ENCODE data around the gene CACNA1B.

Gene CACNA1B

DNA sequence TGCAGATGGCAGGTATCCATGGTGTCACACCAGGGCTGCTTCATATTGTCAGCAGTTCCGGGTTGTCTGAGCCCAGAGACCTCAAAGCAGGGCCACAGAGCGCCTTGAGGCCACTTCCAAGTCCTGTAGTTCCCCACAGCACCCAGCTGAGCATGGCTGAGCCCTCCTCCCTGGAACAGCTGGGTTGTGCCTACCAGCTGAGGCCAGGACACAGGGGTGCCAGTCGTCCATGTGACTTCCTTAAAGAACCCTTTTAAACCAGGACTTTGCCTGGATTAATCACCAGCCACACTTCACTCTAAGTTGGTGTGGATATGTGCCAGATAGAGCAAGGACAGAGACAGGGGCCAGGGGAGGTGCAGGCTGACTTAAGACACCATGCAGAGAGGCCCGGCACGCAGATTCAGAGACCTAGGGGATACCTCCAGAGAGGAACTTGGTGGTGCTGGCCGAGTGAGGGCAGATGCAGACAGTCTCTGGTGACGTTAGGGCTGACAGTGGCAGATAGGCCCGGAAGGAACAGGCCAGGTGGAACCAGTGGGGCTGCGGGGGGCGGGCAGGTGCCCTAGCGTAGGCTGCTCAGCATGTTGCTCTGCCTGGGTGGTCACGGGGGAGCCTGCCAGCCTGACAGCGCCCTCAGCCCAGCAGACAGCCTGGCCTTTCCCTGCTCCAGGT lies 142.7 kb downstream of the CACNA1B start:
- no peak for DNase-seq

DNA sequence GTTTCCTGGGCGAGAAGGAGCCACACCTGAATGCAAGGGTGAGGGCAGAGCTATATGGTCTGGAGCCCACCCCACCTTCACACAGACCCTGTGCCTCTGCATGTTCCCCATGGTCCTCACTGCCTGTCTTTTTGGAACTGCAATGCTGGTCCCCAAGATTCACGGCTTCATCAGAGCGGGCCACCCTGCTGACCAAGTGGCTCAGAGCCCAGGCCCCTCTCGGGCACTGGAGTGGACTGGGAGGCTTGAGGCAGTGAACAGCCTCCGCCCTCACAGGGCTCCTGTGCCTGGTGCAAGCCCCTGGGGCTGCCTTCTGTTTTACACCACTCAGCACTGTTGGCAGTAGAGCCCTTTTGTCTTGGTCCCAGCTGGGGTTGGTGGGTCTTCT lies 143.2 kb downstream of the CACNA1B start:
- no peak for DNase-seq

DNA sequence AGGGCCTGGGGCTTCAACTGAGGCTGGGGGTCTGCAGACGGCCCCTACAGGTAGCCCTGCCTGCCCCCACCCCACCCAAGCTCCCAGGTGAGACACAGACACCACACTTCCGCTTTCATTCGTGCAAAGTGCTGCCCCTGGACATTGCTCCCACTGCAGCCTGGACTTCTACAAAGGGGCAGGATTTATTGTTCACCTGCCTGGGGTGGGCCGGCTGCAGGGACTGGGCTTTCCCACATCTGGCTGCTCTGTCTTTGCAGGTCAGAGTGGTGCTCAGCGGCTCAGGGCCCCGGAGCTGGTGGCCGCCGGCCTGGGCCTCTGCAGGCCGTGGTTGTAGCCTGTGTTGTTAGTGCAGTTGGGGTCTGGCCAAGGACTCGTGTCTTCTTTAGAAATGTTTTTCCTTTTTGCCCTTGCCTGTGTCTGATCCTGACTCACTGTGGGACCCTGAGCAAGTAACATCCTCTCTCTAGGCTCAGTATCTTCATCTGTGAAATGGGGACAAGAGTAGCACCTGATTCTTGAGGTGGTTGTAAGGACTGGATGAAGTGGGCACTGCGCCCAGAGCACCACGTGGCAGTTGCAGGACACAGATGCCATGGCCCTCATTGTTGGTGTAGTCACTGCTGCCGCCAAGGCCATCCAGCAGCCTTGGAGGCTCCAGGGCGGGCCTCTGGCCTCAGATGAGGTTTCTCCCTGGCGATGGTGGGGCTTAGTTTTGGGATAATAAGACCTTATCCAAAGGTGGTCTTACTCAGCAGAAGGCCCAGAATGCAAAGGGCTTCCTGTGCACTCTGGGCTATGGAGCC lies 143.9 kb downstream of the CACNA1B start:
- DNase-seq = no peak

DNA sequence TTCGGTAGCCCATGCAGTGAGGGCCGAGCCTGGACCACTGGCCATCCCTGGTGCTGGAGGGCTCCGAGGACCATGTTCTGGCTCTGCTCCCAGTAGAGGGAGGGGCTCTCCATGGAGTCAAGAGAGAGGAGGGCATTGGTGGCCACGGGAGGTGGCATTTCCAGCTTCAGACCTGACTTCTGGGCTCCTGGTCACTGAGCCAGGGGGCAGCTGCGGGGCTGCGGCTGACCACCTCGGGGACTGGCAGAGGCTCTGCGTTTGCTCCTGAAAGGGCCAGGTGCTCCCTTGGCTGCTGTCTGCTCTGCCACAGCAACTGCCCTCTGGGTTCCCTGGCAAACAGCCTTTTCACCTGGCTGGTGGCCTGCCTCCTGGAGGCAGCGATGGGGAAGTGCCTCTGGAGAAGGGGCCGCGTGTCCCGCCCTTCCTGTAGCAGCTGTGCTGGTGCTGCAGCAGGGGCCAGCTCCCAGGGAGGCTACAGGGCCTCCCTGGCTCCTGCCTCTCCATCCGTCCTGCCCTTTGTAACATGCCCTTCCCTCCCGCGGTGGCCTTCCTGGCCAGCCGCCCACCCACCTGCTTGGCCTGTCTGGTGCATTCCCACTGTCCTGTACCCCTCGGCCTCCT lies 144.6 kb downstream of the CACNA1B start:
- peak; percentile 16 for DNase-seq

DNA sequence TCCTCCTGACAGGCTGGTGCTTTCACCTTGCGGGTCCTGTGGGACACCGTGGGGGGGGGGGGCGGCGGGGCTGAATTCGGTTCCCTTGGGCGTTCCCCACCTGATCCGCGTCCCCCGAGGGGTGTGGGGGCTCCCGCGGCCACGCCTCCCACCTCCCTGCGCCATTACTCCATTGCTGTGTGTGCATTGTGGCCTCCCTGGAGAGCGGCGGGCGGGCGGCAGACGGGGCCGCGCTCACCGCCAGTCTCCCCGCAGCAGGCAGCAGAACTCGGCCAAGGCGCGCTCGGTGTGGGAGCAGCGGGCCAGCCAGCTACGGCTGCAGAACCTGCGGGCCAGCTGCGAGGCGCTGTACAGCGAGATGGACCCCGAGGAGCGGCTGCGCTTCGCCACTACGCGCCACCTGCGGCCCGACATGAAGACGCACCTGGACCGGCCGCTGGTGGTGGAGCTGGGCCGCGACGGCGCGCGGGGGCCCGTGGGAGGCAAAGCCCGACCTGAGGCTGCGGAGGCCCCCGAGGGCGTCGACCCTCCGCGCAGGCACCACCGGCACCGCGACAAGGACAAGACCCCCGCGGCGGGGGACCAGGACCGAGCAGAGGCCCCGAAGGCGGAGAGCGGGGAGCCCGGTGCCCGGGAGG lies 145.3 kb downstream of the CACNA1B start:
- DNase-seq = no peak

DNA sequence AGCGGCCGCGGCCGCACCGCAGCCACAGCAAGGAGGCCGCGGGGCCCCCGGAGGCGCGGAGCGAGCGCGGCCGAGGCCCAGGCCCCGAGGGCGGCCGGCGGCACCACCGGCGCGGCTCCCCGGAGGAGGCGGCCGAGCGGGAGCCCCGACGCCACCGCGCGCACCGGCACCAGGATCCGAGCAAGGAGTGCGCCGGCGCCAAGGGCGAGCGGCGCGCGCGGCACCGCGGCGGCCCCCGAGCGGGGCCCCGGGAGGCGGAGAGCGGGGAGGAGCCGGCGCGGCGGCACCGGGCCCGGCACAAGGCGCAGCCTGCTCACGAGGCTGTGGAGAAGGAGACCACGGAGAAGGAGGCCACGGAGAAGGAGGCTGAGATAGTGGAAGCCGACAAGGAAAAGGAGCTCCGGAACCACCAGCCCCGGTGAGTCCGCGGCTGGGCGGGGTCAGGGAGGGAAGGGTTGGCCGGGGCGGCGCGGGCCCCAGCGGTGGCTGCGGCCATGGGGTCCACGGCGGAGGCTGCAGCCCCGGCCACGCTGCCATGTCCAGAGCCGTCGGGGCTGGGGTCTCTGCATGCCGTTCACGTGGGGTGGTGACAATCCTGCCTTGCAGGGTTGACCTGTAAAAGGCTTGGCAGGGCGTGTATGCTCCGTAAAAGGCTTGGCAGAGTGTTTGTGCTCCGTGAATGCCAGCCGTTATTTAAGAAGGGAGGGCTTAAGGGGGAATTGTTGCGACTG lies 146.0 kb downstream of the CACNA1B start:
- no peak for DNase-seq

DNA sequence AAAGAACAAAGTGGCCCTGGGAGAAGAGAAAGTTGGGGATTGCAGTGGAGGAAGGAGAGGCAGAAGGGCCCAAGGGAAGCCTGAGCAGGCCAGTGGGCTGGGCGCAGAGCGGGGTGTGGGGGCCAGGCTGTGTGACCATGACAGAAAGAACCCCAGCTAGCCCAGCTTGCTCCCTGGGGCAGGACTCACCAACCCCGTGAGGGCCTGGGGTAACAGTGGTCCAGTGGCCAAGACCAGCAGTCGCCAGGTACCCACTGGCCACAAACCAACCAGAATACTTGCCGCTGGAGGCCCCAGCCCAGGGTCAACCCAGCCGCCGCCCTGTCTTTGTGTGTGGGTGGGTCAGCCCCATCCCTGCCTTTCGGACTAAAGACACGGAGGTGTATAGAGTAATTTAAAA lies 146.5 kb downstream of the CACNA1B start:
- no peak for DNase-seq

DNA sequence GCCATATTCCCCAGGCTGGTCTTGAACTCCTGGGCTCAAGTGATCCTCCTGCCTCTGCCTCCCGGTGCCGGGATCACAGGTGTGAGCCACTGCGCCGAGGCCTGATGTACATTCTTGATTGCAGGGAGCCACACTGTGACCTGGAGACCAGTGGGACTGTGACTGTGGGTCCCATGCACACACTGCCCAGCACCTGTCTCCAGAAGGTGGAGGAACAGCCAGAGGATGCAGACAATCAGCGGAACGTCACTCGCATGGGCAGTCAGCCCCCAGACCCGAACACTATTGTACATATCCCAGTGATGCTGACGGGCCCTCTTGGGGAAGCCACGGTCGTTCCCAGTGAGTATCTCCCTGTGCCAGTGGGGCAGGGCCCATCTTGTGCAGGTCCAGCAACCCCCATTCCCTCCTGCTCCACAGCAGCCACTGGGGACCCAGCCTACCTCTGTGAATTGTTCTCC lies 147.3 kb downstream of the CACNA1B start:
- no peak for DNase-seq

DNA sequence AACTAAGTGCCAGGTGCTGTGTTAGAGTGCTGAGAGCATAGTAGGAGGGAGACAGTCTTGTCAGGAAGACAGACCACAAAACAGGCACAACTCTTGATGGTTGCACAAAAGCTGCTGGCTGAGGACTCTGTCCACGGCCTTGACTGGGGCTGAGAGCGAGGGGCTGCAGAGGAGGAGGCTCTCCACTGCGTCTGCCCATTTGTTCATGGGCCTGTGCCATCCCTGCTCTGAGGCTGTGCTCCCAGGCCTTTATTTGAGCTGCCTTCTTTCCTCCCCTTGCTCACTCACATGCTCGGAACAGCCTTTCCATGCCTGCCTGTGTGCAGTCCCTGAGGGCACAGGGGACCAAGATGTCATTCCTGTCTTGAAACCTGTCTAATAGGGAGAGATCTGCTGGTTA lies 147.8 kb downstream of the CACNA1B start:
- DNase-seq = no peak

DNA sequence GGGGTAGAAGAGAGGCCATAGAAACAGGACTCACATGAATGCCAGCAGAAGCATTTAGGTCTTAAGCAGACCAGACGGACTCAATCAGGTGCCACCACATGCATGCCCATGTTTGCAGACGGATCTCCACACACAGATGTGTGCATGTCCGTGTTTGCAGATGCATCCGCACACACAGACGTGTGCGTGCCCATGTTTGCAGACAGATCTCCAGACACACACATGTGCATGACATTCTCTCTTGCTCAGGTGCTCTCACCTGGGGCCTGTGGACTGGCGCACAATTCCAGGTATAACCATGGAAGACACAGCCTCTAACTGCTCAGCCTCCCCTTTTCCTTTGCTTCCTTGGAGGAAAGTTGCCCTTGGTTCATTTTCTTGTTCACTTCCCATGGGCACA lies 148.3 kb downstream of the CACNA1B start:
- no peak for DNase-seq

DNA sequence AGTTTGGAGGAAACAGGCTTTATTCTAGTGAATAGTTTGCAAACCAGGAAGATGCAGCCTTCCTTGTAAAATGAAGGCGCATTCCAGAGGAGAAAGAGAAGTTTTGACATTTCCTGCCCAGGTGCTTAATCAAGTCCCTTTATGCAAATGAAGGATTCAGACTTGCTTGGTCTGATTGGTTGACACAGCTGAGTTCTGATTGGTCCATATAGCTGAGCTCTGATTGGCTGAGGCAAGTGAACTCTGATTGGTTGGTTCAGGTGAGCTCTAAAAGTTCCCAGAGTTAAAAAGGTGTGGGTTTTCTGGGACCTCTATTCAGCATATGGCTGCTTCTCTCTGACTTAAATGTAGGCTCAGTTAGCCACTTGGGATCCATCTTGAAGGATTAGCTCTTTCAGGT lies 151.0 kb downstream of the CACNA1B start:
- no peak for DNase-seq

DNA sequence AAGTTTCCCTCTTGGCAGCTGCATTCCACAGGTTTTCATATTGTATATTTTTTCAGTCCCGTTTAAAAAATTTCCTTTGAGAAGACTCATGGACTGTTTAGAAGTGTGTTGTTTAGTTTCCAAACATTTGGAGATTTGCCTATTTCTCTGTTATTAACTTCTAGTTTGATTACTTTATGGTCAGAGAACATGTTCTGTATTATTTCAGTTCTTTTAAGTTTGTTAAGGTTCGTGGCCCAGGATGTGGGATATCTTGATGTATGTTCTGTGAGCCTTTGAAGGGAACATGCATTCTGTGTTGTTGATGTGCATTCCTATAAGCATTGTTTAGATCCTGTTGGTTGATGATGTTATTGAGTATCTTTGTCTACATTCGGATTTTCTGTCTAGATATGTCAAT lies 153.6 kb downstream of the CACNA1B start:
- no peak for DNase-seq

DNA sequence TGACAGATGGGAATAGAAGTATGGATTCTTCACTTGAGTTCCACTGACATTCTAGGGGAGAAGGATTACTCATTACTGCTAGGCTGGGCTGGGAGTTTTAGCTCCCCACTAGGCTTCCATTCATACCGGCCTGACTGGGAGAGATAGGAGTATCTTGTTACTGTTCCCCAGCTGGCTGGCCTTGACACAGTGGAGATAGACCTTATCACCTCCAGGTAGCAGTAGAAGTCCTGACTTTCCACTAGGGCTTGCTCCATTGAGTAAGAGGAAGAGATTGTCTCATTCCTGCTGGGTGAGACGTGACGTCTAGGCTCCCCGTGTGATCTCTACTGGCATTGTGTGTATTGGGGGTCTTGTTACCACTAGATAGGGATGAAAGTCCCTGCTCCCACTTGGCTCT lies 156.4 kb downstream of the CACNA1B start:
- no peak for DNase-seq

DNA sequence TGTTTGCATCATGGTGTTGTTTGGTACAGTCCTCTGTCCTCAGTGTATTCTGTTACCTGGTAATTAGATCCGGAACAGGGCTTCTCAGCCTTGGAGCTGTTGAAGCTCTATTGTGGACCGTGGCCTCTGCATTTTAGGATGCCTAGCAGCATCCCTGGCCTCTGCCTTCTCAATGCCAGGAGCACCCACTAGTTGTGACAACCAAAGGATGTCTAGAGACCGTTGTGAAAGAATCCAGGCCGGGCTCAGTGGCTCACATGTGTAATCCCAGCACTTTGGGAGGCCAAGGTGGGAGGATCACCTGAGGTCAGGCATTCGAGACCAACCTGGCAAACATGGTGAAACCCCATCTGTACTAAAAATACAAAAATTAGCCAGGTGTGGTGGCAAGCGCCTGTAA lies 159.6 kb downstream of the CACNA1B start:
- DNase-seq = no peak

DNA sequence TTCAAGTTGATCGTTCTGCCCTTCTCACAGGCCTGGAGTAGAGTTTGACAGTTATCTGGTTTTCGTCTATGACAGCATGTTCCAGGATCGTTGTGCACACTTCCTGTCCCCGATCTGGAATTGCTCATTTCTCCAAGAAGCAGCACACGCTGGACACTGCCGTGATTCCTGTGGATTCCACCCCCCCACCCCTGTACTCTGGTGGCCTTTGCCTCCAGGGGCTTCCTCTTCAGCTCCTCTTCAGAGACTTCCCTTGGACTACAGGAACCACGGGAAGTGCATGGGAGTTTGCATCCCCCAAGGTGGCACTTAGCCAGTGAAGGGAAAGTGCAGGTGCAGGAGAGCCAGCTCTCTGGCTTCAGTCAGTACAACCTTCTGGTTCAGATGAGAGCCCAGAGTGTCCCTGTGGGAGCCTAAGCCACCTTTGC lies 160.7 kb downstream of the CACNA1B start:
- no peak for DNase-seq

DNA sequence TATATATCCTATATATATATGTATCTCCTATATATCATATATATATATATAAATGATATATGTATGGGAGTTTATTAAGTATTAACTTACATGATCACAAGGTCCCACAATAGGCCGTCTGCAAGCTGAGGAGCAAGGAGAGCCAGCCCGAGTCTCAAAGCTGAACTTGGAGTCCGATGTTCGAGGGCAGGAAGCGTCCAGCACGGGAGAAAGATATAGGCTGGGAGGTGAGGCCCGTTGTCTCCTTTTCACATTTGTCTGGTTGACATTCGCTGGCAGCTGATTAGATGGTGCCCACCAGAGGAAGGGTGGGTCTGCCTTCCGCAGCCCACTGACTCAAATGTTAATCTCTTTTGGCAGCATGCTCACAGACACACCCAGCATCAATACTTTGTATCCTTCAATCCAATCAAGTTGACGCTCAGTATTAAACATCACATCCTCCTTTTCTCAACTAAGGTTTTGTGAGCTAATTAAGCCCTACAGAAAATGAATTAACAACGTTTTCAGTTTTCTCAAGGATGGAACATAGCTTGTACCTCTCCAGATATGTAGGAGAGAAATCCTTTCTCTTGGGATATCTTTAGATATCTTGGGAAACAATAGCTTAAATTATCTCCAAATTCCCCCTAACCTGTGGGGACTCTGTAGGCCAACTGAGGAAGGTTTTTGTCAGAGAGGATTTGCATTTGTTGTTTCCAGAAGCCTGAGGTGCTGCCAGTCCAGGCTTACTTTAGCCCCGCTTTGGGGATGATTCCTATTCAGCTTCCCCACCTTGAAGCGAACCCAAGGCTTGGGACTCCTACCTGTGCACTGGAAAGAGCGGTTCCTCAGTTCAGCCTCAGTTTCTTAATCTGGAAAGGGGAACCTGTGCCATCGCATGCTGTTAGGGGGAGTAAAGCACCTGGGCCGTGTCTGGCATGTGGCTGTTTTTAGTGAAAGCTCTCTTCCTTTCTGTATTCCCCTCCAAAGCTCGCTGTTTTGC lies 163.2 kb downstream of the CACNA1B start:
- no peak for DNase-seq

DNA sequence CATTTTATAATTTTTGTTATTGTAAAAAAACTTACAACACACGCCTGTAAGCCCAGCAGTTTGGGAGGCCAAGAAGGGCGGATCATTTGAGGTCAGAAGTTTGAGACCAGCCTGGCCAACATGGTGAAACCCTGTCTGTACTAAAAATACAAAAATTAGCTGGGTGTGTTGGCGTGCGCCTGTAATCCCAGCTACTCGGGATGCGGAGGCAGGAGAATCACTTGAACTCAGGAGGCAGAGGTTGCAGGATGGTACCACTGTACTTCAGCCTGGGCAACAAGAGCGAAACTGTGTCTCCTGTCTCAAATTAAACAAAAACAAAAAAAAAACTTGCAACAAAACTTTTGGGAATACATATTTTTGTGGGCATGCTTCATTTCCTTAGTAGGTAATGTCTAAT lies 164.6 kb downstream of the CACNA1B start:
- DNase-seq = no peak

DNA sequence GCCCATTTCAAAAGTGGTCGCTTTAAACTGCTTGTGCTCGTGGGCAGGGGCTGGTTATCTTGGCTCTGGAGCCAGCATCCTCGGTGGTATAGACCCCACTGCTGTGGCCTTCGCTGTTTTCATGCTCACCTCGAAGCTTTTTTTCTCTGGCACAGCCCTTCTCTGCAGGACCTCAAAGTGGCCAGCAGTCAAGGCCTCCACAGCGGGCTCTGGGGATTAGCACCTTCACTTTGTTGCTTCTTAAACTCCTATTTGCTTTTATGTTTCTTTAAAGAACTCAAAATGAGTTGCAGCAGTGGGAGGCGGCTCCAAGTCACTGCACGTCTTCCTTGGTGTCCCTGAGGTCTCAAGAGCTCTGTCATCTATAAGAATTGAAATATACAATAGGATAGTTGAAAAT lies 165.1 kb downstream of the CACNA1B start:
- DNase-seq = no peak

DNA sequence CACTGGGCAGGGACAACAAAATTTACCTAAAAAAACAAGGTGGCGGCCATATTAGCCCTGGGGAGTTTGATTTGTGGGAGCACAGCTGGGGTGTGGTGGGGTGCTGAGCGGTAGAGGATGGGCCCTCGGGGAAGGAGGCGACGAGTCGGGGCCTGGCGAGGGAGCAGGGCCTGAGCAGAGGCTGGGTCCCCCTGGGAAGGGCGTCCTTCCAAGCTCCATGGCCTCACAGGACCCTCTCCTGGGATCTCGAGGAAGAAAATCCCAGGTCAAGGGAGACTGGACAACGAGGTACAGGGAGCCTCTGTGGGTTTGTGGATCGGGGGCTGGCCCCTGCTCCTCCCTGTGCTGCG lies 165.5 kb downstream of the CACNA1B start:
- no peak for DNase-seq

DNA sequence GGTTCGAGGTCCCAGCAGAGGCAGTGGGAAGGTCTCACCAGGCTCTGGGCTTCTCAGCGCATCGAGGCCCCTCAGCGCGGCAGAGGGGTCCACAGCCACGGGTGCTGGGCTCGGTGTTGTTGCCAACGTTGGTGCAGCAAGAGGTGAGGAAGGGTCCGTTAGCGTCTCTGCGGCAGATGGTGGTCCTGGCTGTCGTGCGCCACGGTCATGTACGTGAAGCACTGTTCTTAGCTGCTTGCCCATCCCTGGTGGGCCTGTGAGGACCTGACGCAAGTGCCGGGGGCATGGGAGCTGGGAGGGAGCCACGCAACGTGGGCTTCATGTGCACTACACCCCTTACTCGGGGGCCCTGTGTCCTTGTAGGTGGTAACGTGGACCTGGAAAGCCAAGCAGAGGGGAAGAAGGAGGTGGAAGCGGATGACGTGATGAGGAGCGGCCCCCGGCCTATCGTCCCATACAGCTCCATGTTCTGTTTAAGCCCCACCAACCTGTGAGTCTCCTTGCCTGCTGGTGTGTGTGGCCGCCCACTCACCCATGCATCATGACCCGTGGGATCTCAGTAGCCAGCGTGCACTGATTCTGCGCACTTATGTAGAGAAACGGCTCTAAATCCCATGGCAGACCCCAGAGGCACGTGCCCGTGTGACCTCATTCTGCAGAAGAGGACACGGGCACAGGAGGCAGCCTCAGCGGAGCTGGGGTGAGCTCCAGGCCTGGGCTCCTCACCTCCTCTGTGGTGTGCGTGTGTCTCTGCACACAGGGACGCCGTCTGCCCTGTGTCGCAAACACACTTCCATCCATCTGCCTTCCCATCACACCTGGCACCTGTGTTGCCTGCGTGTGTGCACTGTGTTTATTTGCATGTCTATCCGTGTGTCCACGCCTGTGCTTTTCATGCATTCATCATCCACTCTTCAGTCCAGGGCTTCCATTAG lies 166.1 kb downstream of the CACNA1B start:
- DNase-seq = no peak
